ENCODE data around the gene ZNF341. TPM values are rescaled to one million over a fixed set of nuclear protein-coding genes. Genes with fewer than 3 reads are reported as not detected.
A peak's percentile ranks its signal among the peaks of the same experiment; 100 is the strongest.
"Not testable (repeated sequence)": the region's sequence is repeated elsewhere in the genome, so short reads cannot be mapped to it uniquely, and the experiment has no call there.

ZNF341 gene
- total RNA-seq, 1 donor from 2014 or later, result 4.7 TPM

- DNase-seq (ENCODE audit: low spot score); ATAC-seq; intact Hi-C loops (cut with DNase I): not testable (repeated sequence)
Measured at GRCh38 chr20:33700696-33701441, 30.9 kb upstream of the ZNF341 start.

- no peak for DNase-seq (ENCODE audit: low spot score)
- intact Hi-C loops (cut with DNase I), result no loop called here
- no peak for ATAC-seq
Measured at GRCh38 chr20:33701629-33702450, 30.0 kb upstream of the ZNF341 start.

GRCh38 chr20:33702861-33703260 lies 28.9 kb upstream of the ZNF341 start:
- intact Hi-C loops (cut with DNase I), result no loop called here
- DNase-seq (ENCODE audit: low spot score), result no peak

GRCh38 chr20:33703498-33704137 lies 28.2 kb upstream of the ZNF341 start:
- intact Hi-C loops (cut with DNase I), result no loop called here

More at GRCh38 chr20:33702861-33703260, 28.9 kb upstream of the ZNF341 start:
- ATAC-seq, result no peak

GRCh38 chr20:33704197-33704924 lies 27.4 kb upstream of the ZNF341 start:
- ATAC-seq (no peak), DNase-seq (ENCODE audit: low spot score) (no peak)
- intact Hi-C loops (cut with DNase I), result no loop called here

More at GRCh38 chr20:33703498-33704137, 28.2 kb upstream of the ZNF341 start:
- no peak for DNase-seq (ENCODE audit: low spot score)
- no peak for ATAC-seq

GRCh38 chr20:33707668-33708067 lies 24.1 kb upstream of the ZNF341 start:
- intact Hi-C loops (cut with DNase I), result no loop called here
- DNase-seq (ENCODE audit: low spot score), result no peak
- ATAC-seq, result no peak

- intact Hi-C loops (cut with DNase I), result no loop called here
- no peak for DNase-seq (ENCODE audit: low spot score)
- no peak for ATAC-seq
Measured at GRCh38 chr20:33709398-33709797, 22.4 kb upstream of the ZNF341 start.

GRCh38 chr20:33709905-33710541 lies 21.8 kb upstream of the ZNF341 start:
- intact Hi-C loops (cut with DNase I), result no loop called here

GRCh38 chr20:33710681-33711445 lies 20.9 kb upstream of the ZNF341 start:
- ATAC-seq (no peak), DNase-seq (ENCODE audit: low spot score) (no peak)

More at GRCh38 chr20:33709905-33710541, 21.8 kb upstream of the ZNF341 start:
- ATAC-seq (no peak), DNase-seq (ENCODE audit: low spot score) (no peak)

GRCh38 chr20:33711446-33711738 lies 20.4 kb upstream of the ZNF341 start:
- intact Hi-C loops (cut with DNase I), result no loop called here
- no peak for ATAC-seq
- no peak for DNase-seq (ENCODE audit: low spot score)

More at GRCh38 chr20:33710681-33711445, 20.9 kb upstream of the ZNF341 start:
- intact Hi-C loops (cut with DNase I), result no loop called here

GRCh38 chr20:33713865-33714367 lies 17.9 kb upstream of the ZNF341 start:
- no peak for ATAC-seq
- DNase-seq (ENCODE audit: low spot score), result no peak
- intact Hi-C loops (cut with DNase I), result no loop called here

- no peak for ATAC-seq
- intact Hi-C loops (cut with DNase I), result no loop called here
- DNase-seq (ENCODE audit: low spot score), result no peak
Measured at GRCh38 chr20:33716498-33716897, 15.3 kb upstream of the ZNF341 start.

GRCh38 chr20:33719277-33719988 lies 12.4 kb upstream of the ZNF341 start:
- no peak for DNase-seq (ENCODE audit: low spot score)
- intact Hi-C loops (cut with DNase I), result no loop called here
- no peak for ATAC-seq

- peak; percentile 92 for DNase-seq (ENCODE audit: low spot score)
- ATAC-seq, result peak; percentile 99
- intact Hi-C loops (cut with DNase I), result no loop called here
Measured at GRCh38 chr20:33719989-33720709, 11.6 kb upstream of the ZNF341 start, which contains the start of gene PXMP4. Gene PXMP4, minus strand, starts transcription at chr20:33720310. Its CDS starts 103 bp downstream, at chr20:33720207.

- ATAC-seq, result no peak
- no peak for DNase-seq (ENCODE audit: low spot score)
- intact Hi-C loops (cut with DNase I), result no loop called here
Measured at GRCh38 chr20:33721391-33722140, 10.2 kb upstream of the ZNF341 start.

Data from sciatic nerve (tissue), 2 donors.